HepG2 (cell line): ENCODE measurements around the gene GATC. TPM values are rescaled to one million over a fixed set of nuclear protein-coding genes. Genes with fewer than 3 reads are reported as not detected.

Source experiments
- CCAR2 ChIP-seq: fragments of 200-400 bp; formaldehyde crosslinking; optimal IDR thresholded peaks from 2 replicates; pipeline ENCODE3; 2018; ENCODE audit warnings: low read depth, mild to moderate bottlenecking, low read length, moderate library complexity
- ESRRA ChIP-seq: sonication (generic); formaldehyde crosslinking; IDR thresholded peaks from 2 replicates; pipeline ENCODE4 v1.5.1; 2020; ENCODE audit warnings: mild to moderate bottlenecking, low read depth, missing genetic modification reagents
- FOXA3 ChIP-seq: IDR thresholded peaks from 2 replicates; pipeline ENCODE4 v1.6.1; 2016; ENCODE audit warnings: missing genetic modification reagents, missing compliant biosample characterization
- GZF1 ChIP-seq: sonication (generic); formaldehyde crosslinking; IDR thresholded peaks from 2 replicates; pipeline ENCODE4 v1.5.1; 2020; ENCODE audit warnings: mild to moderate bottlenecking, missing genetic modification reagents
- NONO ChIP-seq, 2 experiments: fragments of 450-650 bp in 1 of 2; sonication (generic) in 1 of 2; formaldehyde crosslinking in 1 of 2; IDR thresholded peaks in 1 of 2; conservative IDR thresholded peaks in 1 of 2; 2 replicates each; pipeline versions ENCODE4 v1.6.1 to v1.8.0; 2017 to 2022; ENCODE audit warnings: mild to moderate bottlenecking in 1 of 2, missing genetic modification reagents in 1 of 2, moderate library complexity in 1 of 2
- SP5 ChIP-seq: IDR thresholded peaks from 2 replicates; pipeline ENCODE4 v1.6.1; 2016; ENCODE audit warnings: low read depth, borderline replicate concordance
- YEATS4 ChIP-seq: sonication (generic); formaldehyde crosslinking; IDR thresholded peaks from 2 replicates; pipeline ENCODE4 v1.4.0; 2020; ENCODE audit warnings: missing genetic modification reagents, borderline replicate concordance
- ZFP90 ChIP-seq: sonication (generic); formaldehyde crosslinking; IDR thresholded peaks from 2 replicates; pipeline ENCODE4 v1.8.0; 2022; ENCODE audit warnings: missing genetic modification reagents, mild to moderate bottlenecking, inconsistent platforms, borderline replicate concordance
- ZNF670 ChIP-seq: sonication (generic); formaldehyde crosslinking; IDR thresholded peaks from 2 replicates; pipeline ENCODE4 v1.8.0; 2022; ENCODE audit warnings: mild to moderate bottlenecking, missing genetic modification reagents, borderline replicate concordance
- ZNF766 ChIP-seq: sonication (generic); formaldehyde crosslinking; IDR thresholded peaks from 2 replicates; pipeline ENCODE4 v1.5.0; 2020; ENCODE audit warnings: missing genetic modification reagents, borderline replicate concordance
- ZNF841 ChIP-seq: sonication (generic); formaldehyde crosslinking; IDR thresholded peaks from 2 replicates; pipeline ENCODE4 v1.8.1; 2023; ENCODE audit warnings: missing genetic modification reagents, borderline replicate concordance
- polyA plus RNA-seq, 8 experiments: library from polyadenylated mRNA; depleted of rRNA in 3 of 8; stranded (reverse) in 7 of 8; unstranded in 1 of 8; fragments of >200 nt; fragmentation: Illumina TruSeq in 4 of 8; extraction: Trizol in 4 of 8; gene quantifications; 2 replicates each; pipeline versions ENCODE4 v1.2.1 to v1.2.3, GENCODE V29; 2011 to 2016; ENCODE audit warnings: low read depth in 4 of 8, missing spikeins in 1 of 8, mixed read lengths in 1 of 8; ENCODE audit not compliant: insufficient read depth in 1 of 8
- total RNA-seq, 5 experiments: library from RNA; depleted of rRNA; stranded (reverse); fragments of >200 nt; fragmentation: Illumina TruSeq; extraction: Trizol; gene quantifications; 2 replicates each; pipeline ENCODE4 v1.2.3, GENCODE V29; 2016; ENCODE audit warnings: low read depth in 1 of 5
- TF ChIP-seq, protein P1 (sequence below): sonication (generic); formaldehyde crosslinking; IDR thresholded peaks from 2 replicates; pipeline ENCODE4 v1.4.0; 2020; ENCODE audit warnings: mild to moderate bottlenecking, missing genetic modification reagents
- TF ChIP-seq, protein P2 (sequence below): sonication (generic); formaldehyde crosslinking; IDR thresholded peaks from 2 replicates; pipeline ENCODE4; 2020; ENCODE audit warnings: missing genetic modification reagents, mild to moderate bottlenecking, borderline replicate concordance
- TF ChIP-seq, protein P3 (sequence below): sonication (generic); formaldehyde crosslinking; conservative IDR thresholded peaks from 2 replicates; pipeline ENCODE4 v1.4.0; 2020; ENCODE audit warnings: missing genetic modification reagents
- TF ChIP-seq, protein P4 (sequence below): sonication (generic); formaldehyde crosslinking; IDR thresholded peaks from 2 replicates; pipeline ENCODE4 v1.5.0; 2020; ENCODE audit warnings: missing genetic modification reagents
- TF ChIP-seq, protein P5 (sequence below): sonication (generic); formaldehyde crosslinking; IDR thresholded peaks from 2 replicates; pipeline ENCODE4 v1.4.0; 2020; ENCODE audit warnings: missing genetic modification reagents, borderline replicate concordance

Gene GATC
- total and polyA plus RNA-seq, 2 of the 13 experiments (the other 11 are each of a cell fraction or from before 2014, with no cell fraction given) = 17.7 to 29.7 TPM

DNA sequence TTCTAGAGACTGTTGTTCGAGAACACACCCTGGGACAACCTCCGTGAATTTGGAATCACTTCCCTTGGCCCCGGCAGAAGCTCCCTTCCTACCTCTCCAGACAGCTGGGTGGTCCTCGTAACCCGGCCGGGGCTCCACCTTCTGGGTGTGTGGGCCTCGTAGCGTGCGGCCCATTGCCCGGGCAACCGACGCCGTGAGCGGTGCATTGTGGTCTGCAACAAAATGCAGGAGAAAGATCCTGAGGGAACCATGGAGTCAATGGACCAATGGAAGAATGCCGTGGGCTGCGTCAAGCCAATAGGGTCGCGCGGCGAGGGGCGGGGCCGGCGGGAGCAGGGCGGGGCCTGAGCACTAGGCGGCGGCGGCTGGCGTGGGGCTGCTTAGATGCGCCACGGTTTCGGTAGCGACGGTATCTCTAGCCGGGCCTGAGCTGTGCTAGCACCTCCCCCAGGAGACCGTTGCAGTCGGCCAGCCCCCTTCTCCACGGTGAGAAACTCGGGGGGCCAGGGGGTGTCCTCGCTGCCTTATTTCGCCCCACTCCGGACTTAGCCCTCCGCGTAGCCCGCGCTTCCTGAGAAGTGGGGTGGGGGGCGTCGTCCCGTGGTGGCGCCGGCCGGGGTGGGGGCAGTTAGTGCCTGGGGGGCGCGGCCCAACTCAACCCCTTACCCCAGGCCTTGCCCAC, 49.6 kb downstream of the GATC start, which contains the start of gene DYNLL1 (continued):
- no peak for TF ChIP-seq ZNF841 (CRISPR knock-in tag)
- no peak for TF ChIP-seq ZNF670
- TF ChIP-seq, protein P1, sequence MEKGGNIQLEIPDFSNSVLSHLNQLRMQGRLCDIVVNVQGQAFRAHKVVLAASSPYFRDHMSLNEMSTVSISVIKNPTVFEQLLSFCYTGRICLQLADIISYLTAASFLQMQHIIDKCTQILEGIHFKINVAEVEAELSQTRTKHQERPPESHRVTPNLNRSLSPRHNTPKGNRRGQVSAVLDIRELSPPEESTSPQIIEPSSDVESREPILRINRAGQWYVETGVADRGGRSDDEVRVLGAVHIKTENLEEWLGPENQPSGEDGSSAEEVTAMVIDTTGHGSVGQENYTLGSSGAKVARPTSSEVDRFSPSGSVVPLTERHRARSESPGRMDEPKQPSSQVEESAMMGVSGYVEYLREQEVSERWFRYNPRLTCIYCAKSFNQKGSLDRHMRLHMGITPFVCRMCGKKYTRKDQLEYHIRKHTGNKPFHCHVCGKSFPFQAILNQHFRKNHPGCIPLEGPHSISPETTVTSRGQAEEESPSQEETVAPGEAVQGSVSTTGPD (CRISPR knock-in tag) = no peak
- TF ChIP-seq, protein P2, sequence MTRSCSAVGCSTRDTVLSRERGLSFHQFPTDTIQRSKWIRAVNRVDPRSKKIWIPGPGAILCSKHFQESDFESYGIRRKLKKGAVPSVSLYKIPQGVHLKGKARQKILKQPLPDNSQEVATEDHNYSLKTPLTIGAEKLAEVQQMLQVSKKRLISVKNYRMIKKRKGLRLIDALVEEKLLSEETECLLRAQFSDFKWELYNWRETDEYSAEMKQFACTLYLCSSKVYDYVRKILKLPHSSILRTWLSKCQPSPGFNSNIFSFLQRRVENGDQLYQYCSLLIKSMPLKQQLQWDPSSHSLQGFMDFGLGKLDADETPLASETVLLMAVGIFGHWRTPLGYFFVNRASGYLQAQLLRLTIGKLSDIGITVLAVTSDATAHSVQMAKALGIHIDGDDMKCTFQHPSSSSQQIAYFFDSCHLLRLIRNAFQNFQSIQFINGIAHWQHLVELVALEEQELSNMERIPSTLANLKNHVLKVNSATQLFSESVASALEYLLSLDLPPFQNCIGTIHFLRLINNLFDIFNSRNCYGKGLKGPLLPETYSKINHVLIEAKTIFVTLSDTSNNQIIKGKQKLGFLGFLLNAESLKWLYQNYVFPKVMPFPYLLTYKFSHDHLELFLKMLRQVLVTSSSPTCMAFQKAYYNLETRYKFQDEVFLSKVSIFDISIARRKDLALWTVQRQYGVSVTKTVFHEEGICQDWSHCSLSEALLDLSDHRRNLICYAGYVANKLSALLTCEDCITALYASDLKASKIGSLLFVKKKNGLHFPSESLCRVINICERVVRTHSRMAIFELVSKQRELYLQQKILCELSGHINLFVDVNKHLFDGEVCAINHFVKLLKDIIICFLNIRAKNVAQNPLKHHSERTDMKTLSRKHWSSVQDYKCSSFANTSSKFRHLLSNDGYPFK (CRISPR knock-in tag) = no peak; the same call in 1 of the 2 replicates
- TF ChIP-seq FOXA3 (CRISPR knock-in tag) = peak; percentile 60; the same call in 1 of the 2 replicates
- TF ChIP-seq YEATS4 (CRISPR knock-in tag) = peak; percentile 90
- TF ChIP-seq, protein P3, sequence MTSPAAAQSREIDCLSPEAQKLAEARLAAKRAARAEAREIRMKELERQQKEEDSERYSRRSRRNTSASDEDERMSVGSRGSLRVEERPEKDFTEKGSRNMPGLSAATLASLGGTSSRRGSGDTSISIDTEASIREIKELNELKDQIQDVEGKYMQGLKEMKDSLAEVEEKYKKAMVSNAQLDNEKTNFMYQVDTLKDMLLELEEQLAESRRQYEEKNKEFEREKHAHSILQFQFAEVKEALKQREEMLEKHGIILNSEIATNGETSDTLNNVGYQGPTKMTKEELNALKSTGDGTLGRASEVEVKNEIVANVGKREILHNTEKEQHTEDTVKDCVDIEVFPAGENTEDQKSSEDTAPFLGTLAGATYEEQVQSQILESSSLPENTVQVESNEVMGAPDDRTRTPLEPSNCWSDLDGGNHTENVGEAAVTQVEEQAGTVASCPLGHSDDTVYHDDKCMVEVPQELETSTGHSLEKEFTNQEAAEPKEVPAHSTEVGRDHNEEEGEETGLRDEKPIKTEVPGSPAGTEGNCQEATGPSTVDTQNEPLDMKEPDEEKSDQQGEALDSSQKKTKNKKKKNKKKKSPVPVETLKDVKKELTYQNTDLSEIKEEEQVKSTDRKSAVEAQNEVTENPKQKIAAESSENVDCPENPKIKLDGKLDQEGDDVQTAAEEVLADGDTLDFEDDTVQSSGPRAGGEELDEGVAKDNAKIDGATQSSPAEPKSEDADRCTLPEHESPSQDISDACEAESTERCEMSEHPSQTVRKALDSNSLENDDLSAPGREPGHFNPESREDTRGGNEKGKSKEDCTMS (CRISPR knock-in tag) = no peak
- TF ChIP-seq, protein P4, sequence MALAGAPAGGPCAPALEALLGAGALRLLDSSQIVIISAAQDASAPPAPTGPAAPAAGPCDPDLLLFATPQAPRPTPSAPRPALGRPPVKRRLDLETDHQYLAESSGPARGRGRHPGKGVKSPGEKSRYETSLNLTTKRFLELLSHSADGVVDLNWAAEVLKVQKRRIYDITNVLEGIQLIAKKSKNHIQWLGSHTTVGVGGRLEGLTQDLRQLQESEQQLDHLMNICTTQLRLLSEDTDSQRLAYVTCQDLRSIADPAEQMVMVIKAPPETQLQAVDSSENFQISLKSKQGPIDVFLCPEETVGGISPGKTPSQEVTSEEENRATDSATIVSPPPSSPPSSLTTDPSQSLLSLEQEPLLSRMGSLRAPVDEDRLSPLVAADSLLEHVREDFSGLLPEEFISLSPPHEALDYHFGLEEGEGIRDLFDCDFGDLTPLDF (CRISPR knock-in tag) = no peak
- TF ChIP-seq NONO (IDR thresholded peaks at IDR 0.05) = no peak
- peak; percentile 52 for TF ChIP-seq NONO (CRISPR knock-in tag; conservative IDR thresholded peaks at IDR 0.05)
- no peak for TF ChIP-seq CCAR2
- peak; percentile 40; the same call in 1 of the 2 replicates for TF ChIP-seq ESRRA
- no peak for TF ChIP-seq SP5
- TF ChIP-seq GZF1 = no peak
- TF ChIP-seq, protein P5, sequence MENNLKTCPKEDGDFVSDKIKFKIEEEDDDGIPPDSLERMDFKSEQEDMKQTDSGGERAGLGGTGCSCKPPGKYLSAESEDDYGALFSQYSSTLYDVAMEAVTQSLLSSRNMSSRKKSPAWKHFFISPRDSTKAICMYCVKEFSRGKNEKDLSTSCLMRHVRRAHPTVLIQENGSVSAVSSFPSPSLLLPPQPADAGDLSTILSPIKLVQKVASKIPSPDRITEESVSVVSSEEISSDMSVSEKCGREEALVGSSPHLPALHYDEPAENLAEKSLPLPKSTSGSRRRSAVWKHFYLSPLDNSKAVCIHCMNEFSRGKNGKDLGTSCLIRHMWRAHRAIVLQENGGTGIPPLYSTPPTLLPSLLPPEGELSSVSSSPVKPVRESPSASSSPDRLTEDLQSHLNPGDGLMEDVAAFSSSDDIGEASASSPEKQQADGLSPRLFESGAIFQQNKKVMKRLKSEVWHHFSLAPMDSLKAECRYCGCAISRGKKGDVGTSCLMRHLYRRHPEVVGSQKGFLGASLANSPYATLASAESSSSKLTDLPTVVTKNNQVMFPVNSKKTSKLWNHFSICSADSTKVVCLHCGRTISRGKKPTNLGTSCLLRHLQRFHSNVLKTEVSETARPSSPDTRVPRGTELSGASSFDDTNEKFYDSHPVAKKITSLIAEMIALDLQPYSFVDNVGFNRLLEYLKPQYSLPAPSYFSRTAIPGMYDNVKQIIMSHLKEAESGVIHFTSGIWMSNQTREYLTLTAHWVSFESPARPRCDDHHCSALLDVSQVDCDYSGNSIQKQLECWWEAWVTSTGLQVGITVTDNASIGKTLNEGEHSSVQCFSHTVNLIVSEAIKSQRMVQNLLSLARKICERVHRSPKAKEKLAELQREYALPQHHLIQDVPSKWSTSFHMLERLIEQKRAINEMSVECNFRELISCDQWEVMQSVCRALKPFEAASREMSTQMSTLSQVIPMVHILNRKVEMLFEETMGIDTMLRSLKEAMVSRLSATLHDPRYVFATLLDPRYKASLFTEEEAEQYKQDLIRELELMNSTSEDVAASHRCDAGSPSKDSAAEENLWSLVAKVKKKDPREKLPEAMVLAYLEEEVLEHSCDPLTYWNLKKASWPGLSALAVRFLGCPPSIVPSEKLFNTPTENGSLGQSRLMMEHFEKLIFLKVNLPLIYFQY = peak; percentile 41; the same call in 1 of the 2 replicates
- TF ChIP-seq ZFP90 (CRISPR knock-in tag) = peak; percentile 61; the same call in 1 of the 2 replicates
- TF ChIP-seq ZNF766 (CRISPR knock-in tag) = no peak
